Upper lobe of left lung (tissue), 6 donors: ENCODE measurements around the gene PPEF2. TPM values are rescaled to one million over a fixed set of nuclear protein-coding genes. Genes with fewer than 3 reads are reported as not detected.
"Not testable (repeated sequence)": the region's sequence is repeated elsewhere in the genome, so short reads cannot be mapped to it uniquely, and the experiment has no call there.

Experiments
- ATAC-seq, 2 donors: fragments of 200-7000 bp; cut with Tn5 transposase; one replicate each; pipeline ENCODE4 v1.9.1; 2022; ENCODE audit warnings: mild to moderate bottlenecking in 2 of 2, moderate library complexity in 2 of 2; ENCODE audit not compliant: low FRiP score in 2 of 2
- DNase-seq, 2 donors: peaks; one replicate each; pipeline ENCODE4 v3.0.0-alpha.2; 2019 to 2020
- H3K27ac ChIP-seq, 4 donors: fragments of 200-600 bp; sonication (generic); one replicate each; pipeline ENCODE4 v1.5.1; 2016 to 2019
- H3K27me3 ChIP-seq, 4 donors: fragments of 200-600 bp; sonication (generic); one replicate each; pipeline ENCODE4 v1.5.1; 2017 to 2019
- H3K36me3 ChIP-seq, 4 donors: fragments of 200-600 bp; sonication (generic); one replicate each; pipeline ENCODE4 v1.5.1; 2016 to 2019
- H3K4me1 ChIP-seq, 4 donors: fragments of 200-600 bp; sonication (generic); one replicate each; pipeline ENCODE4 v1.5.1; 2018 to 2019
- H3K4me3 ChIP-seq, 4 donors: fragments of 200-600 bp; sonication (generic); one replicate each; pipeline ENCODE4 v1.5.1; 2017 to 2019; ENCODE audit warnings: mild to moderate bottlenecking in 2 of 4, moderate library complexity in 1 of 4
- H3K9me3 ChIP-seq, 4 donors: fragments of 200-600 bp; sonication (generic); one replicate each; pipeline ENCODE4 v1.5.1; 2018 to 2019
- EP300 ChIP-seq, 4 donors: sonication (generic); formaldehyde crosslinking; IDR thresholded peaks; one replicate each; pipeline ENCODE4 v1.5.1; 2017; ENCODE audit warnings: antibody characterized with exemption in 4 of 4, control low read depth in 2 of 4
- POLR2A ChIP-seq, 4 donors: fragments of 450-650 bp; IDR thresholded peaks; one replicate each; pipeline ENCODE4 v1.5.1; 2016 to 2017; ENCODE audit warnings: antibody characterized with exemption in 4 of 4, mild to moderate bottlenecking in 2 of 4
- POLR2AphosphoS5 ChIP-seq, 2 donors: sonication (generic); formaldehyde crosslinking; IDR thresholded peaks; one replicate each; pipeline ENCODE4 v1.5.1; 2017; ENCODE audit warnings: antibody characterized with exemption in 2 of 2
- WGBS, 2 donors: methylation state at CpG; one replicate each; pipeline ENCODE4 v1.1.5; 2017 to 2018; 5-methylcytosine and 5-hydroxymethylcytosine counted together
- total RNA-seq, 6 donors: library from RNA; depleted of rRNA in 4 of 6; stranded (reverse); fragments of >200 nt in 4 of 6; gene quantifications; one replicate each; pipeline versions ENCODE4 v1.1.0 to v1.2.1, GENCODE V29; 2016 to 2021
- TF ChIP-seq, protein P1 (sequence below), 6 experiments: fragments of 450-650 bp in 4 of 6; fragments of 200-600 bp in 2 of 6; sonication (generic) in 2 of 6; IDR thresholded peaks; one replicate each; pipeline ENCODE4 v1.5.1; 2016 to 2019; ENCODE audit warnings: antibody characterized with exemption in 6 of 6
- donor health status: DM: no; HTN: no; CAD: no; lungs with moderate emphysema.
- donor health status: DM: no; HTN: yes; CAD: no; lungs with severe emphysema.

The PPEF2 gene
- total RNA-seq, 6 donors from 2014 or later: not detected

DNA sequence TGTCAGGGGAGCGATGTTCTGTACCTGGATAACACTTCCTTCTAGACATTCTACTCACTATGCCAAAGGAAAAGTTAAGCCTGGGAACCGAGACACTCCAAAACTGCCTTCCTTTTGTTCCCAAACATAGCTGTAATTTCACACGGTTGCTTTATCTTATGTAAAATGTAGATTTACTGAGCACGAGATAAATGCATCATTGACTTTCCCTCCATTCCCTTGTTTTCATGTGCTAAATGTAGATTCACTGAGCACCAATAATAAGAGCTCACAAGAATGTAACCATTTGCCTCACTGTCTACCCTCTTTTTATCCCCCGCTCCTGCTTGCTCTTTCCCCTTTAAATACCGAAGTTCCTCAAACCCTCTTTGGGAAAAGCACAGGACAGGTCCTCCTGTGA is 10.7 kb upstream of the PPEF2 start:
- 62 to 64% methylated on average over 6 of the region's 6 CpGs for WGBS, 2 donors
- ATAC-seq (no peak), DNase-seq (no peak)
- no peak overlapping the region for H3K27ac ChIP-seq
- H3K27me3 ChIP-seq: no peaks in the 10 kb centered on the region
- TF ChIP-seq, protein P1, sequence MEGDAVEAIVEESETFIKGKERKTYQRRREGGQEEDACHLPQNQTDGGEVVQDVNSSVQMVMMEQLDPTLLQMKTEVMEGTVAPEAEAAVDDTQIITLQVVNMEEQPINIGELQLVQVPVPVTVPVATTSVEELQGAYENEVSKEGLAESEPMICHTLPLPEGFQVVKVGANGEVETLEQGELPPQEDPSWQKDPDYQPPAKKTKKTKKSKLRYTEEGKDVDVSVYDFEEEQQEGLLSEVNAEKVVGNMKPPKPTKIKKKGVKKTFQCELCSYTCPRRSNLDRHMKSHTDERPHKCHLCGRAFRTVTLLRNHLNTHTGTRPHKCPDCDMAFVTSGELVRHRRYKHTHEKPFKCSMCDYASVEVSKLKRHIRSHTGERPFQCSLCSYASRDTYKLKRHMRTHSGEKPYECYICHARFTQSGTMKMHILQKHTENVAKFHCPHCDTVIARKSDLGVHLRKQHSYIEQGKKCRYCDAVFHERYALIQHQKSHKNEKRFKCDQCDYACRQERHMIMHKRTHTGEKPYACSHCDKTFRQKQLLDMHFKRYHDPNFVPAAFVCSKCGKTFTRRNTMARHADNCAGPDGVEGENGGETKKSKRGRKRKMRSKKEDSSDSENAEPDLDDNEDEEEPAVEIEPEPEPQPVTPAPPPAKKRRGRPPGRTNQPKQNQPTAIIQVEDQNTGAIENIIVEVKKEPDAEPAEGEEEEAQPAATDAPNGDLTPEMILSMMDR (IDR thresholded peaks at IDR 0.05): no peak
- peaks cover 0 to 5% (median 5%) of the 10 kb centered on the region in 4 donors for H3K4me1 ChIP-seq
- peaks cover 0 to 4% (median 2%) of the 10 kb centered on the region in 4 donors for H3K36me3 ChIP-seq
- no peak overlapping the region for H3K4me3 ChIP-seq
- H3K9me3 ChIP-seq: no peaks in the 10 kb centered on the region

DNA sequence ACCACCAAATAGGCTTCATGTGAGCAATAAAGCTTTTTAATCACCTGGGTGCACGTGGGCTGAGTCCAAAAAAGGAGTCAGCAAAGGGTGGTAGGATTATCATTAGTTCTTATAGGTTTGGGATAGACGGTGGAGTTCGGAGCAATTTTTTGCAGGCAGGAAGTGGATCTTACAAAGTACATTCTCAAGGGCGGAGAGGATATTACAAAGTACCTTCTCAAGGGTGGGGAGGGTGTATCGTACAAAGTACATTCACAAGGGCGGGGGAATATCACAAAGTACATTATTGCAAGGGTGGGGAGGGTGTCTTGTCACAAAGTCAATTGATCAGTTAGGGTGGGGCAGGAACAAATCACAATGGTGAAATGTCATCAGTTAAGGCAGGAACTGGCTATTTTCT is 8.6 kb upstream of the PPEF2 start:
- not testable (repeated sequence) for H3K4me1 ChIP-seq, H3K27me3 ChIP-seq, H3K9me3 ChIP-seq, DNase-seq, ATAC-seq, H3K4me3 ChIP-seq, H3K27ac ChIP-seq, H3K36me3 ChIP-seq
- WGBS, 2 donors: 92 to 93% methylated on average over 6 of the region's 6 CpGs

DNA sequence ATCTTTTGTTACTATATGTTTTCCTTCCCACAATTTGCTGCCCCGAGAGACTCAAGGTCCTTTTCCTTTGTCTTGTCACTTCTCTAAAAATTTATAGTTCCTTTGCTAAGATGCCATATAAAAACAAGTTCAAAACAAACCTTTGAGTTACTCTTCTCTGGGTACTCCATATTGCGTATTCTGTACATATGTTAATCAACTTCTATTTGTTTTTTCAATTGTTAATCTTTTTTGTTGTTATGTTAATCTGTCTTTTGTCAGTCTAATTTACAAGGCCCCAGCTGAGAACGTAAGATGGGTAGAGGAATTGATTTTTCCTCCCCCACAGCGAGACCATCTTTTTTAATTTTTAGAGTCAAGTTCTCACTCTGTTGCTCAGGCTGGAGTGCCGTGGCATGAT is 7.2 kb upstream of the PPEF2 start:
- Histone ChIP-seq H3K27me3 (no peaks in the 10 kb centered on the region), H3K27ac (no peak overlapping the region), H3K9me3 (no peaks in the 10 kb centered on the region), H3K36me3 (no peaks in the 10 kb centered on the region), H3K4me3 (no peak overlapping the region), H3K4me1 (no peaks in the 10 kb centered on the region)
- ATAC-seq (no peak), DNase-seq (no peak)
- no peak for TF ChIP-seq POLR2A (IDR thresholded peaks at IDR 0.05)
- TF ChIP-seq, protein P1 (IDR thresholded peaks at IDR 0.05): no peak
- no peak for TF ChIP-seq EP300 (IDR thresholded peaks at IDR 0.05)
- no peak for TF ChIP-seq POLR2AphosphoS5 (IDR thresholded peaks at IDR 0.05)
- WGBS, 2 donors: 87 to 88% methylated on average over 5 of the region's 5 CpGs

DNA sequence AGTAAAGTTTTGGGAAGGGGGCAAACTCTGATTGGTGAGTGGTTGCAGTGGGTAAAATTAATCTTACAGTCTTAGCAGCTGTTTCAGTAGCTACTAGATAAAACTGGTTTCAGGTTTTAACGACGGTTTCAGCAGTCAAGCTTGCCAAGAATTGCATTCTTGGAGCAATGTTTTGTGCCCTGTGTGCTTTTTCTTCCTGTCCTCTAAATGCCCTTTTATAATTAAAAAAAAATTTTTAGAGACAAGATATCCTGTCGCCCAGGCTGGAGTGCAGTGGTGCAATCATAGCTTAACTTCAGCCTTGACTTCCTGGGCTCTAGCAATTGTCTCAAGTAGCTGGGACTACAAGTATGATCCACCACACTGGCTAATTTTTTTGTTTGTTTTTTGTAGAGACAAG is 6.3 kb upstream of the PPEF2 start:
- 22 to 28% methylated on average over 3 of the region's 3 CpGs for WGBS, 2 donors
- no peak for ATAC-seq
- no peaks in the 10 kb centered on the region for H3K9me3 ChIP-seq
- no peak for DNase-seq
- no peak overlapping the region for H3K27ac ChIP-seq
- no peaks in the 10 kb centered on the region for H3K27me3 ChIP-seq
- TF ChIP-seq POLR2A (IDR thresholded peaks at IDR 0.05) (no peak), EP300 (IDR thresholded peaks at IDR 0.05) (no peak), POLR2AphosphoS5 (IDR thresholded peaks at IDR 0.05) (no peak)
- TF ChIP-seq, protein P1 (IDR thresholded peaks at IDR 0.05): no peak
- no peaks in the 10 kb centered on the region for H3K36me3 ChIP-seq
- no peaks in the 10 kb centered on the region for H3K4me1 ChIP-seq
- no peak overlapping the region for H3K4me3 ChIP-seq

DNA sequence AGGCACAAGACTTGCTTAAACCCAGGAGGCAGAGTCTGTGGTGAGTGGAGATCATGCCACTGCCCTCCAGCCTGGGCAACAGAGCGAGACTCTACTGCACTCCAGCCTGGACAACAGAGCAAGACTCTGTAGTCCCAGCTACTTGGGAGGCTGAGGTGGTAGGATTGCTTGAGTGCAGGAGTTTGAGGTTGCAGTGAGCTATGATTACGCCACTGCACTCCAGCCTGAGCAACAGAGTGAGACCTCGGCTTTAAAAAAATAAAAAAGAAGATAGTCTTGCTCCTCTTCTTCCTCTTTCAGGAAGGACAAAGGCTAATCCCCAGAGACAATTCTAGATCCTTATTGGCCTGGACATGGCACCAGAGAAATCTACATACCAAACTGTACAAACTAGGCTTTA is 5.7 kb upstream of the PPEF2 start:
- H3K27me3 ChIP-seq: no peaks in the 10 kb centered on the region
- DNase-seq: peak in 1 of 2 donors; percentile 25
- TF ChIP-seq POLR2AphosphoS5 (IDR thresholded peaks at IDR 0.05) (no peak), EP300 (IDR thresholded peaks at IDR 0.05) (no peak), POLR2A (IDR thresholded peaks at IDR 0.05) (no peak)
- TF ChIP-seq, protein P1 (IDR thresholded peaks at IDR 0.05): no peak
- H3K4me1 ChIP-seq: no peaks in the 10 kb centered on the region
- H3K36me3 ChIP-seq: no peaks in the 10 kb centered on the region
- no peaks in the 10 kb centered on the region for H3K9me3 ChIP-seq
- no peak overlapping the region for H3K27ac ChIP-seq
- H3K4me3 ChIP-seq: no peak overlapping the region
- 63 to 76% methylated on average over 3 of the region's 3 CpGs for WGBS, 2 donors
- ATAC-seq: no peak
